ENCODE results near the gene CDC42EP2.

The CDC42EP2 gene

GRCh38 chr11:65301491-65302329 is 13.0 kb upstream of the CDC42EP2 start:
- Mint-ChIP-seq H3K4me1 (no peaks in the 10 kb centered on the region), H3K9me3 (no peaks in the 10 kb centered on the region), H3K27ac (ENCODE audit: low read depth) (no peak overlapping the region), H3K4me3 (no peak overlapping the region), H3K27me3 (no peaks in the 10 kb centered on the region), H3K36me3 (ENCODE audit: insufficient read depth) (peaks cover 11% of the 10 kb centered on the region)
- ATAC-seq (replicated peaks; ENCODE audit: extremely low read depth, poor library complexity, severe bottlenecking) (no peak), DNase-seq (ENCODE audit: low spot score in 2 of 2) (no peak)

DNA sequence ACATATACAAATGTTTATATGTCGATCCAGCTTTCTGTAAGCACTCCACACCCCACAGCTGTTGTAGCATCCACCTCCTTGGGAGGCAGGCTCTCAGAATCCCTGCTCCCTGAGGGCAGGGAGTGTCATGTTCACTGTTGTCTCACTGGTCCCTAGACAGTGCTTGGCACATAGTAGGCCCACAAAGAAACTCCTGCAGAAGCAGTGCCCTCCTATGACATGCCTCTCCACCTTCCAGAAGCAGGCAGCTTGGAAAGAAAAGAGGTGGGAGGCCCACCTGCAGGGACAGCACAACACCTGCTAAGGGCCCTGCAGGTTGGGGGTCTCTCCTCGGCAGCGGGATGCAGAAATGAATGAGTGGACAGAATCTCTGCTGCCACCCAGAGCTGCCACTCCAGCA is 11.1 kb upstream of the CDC42EP2 start:
- no peak overlapping the region for H3K27ac Mint-ChIP-seq (ENCODE audit: low read depth)

DNA sequence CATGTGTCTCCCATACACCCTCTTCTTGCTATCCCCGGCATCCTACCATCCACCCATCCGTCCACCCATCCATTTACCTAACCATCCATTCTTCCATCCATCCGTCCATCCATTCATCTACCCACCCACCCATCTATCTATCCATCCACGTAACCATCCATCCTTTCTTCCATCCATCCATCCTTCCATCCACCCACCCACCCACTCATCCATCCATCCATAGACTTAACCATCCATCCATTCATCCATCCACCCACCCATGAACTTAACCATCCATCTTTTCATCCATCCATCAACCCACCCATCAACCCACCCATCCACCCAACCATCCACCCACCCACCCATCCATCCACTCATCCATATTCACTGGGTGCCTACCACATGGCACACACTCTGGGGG is 10.6 kb upstream of the CDC42EP2 start:
- Mint-ChIP-seq H3K4me3 (no peak overlapping the region), H3K4me1 (no peaks in the 10 kb centered on the region), H3K36me3 (ENCODE audit: insufficient read depth) (peaks cover 4% of the 10 kb centered on the region), H3K27me3 (no peaks in the 10 kb centered on the region), H3K27ac (ENCODE audit: low read depth) (no peak overlapping the region), H3K9me3 (no peaks in the 10 kb centered on the region)
- ATAC-seq (replicated peaks; ENCODE audit: extremely low read depth, poor library complexity, severe bottlenecking) (no peak), DNase-seq (ENCODE audit: low spot score in 2 of 2) (no peak)

More for the DNA sequence above, 11.1 kb upstream of the CDC42EP2 start:
- DNase-seq (ENCODE audit: low spot score in 2 of 2) (no peak), ATAC-seq (replicated peaks; ENCODE audit: extremely low read depth, poor library complexity, severe bottlenecking) (no peak)
- Mint-ChIP-seq H3K9me3 (no peaks in the 10 kb centered on the region), H3K36me3 (ENCODE audit: insufficient read depth) (peaks cover 4% of the 10 kb centered on the region), H3K4me1 (no peaks in the 10 kb centered on the region), H3K27me3 (no peaks in the 10 kb centered on the region), H3K4me3 (no peak overlapping the region)

DNA sequence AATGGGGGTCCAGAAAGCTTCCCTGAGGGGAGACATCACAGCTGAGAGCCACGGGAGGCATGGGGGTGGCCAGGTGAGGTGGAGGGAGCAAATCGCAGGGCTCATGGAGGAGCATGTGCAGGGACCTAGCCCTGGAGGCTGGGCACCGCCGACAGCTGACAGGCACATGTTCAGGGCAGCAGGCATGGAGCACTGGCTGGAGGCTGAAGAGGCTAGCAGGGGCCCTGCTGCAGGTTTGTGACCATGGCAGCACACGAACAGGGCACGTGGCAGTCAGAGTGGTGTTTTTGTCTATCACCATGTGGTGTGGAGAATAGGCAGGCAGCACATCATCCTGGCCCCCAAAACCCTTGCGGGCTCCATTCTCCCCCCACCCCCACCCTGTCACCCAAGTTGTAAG is 10.1 kb upstream of the CDC42EP2 start:
- ATAC-seq (replicated peaks; ENCODE audit: extremely low read depth, poor library complexity, severe bottlenecking) (no peak), DNase-seq (ENCODE audit: low spot score in 2 of 2) (no peak)
- Mint-ChIP-seq H3K4me1 (no peaks in the 10 kb centered on the region), H3K27ac (ENCODE audit: low read depth) (no peak overlapping the region), H3K9me3 (no peaks in the 10 kb centered on the region), H3K27me3 (no peaks in the 10 kb centered on the region), H3K36me3 (ENCODE audit: insufficient read depth) (peaks cover 4% of the 10 kb centered on the region), H3K4me3 (no peak overlapping the region)

GRCh38 chr11:65305501-65306268 is 9.0 kb upstream of the CDC42EP2 start:
- H3K27ac Mint-ChIP-seq (ENCODE audit: low read depth) = no peak overlapping the region
- H3K36me3 Mint-ChIP-seq (ENCODE audit: insufficient read depth) = peaks cover 2% of the 10 kb centered on the region
- no peak for ATAC-seq (replicated peaks; ENCODE audit: extremely low read depth, poor library complexity, severe bottlenecking)
- no peaks in the 10 kb centered on the region for H3K9me3 Mint-ChIP-seq
- no peaks in the 10 kb centered on the region for H3K27me3 Mint-ChIP-seq
- no peak for DNase-seq (ENCODE audit: low spot score in 2 of 2)
- no peak overlapping the region for H3K4me3 Mint-ChIP-seq
- no peaks in the 10 kb centered on the region for H3K4me1 Mint-ChIP-seq

DNA sequence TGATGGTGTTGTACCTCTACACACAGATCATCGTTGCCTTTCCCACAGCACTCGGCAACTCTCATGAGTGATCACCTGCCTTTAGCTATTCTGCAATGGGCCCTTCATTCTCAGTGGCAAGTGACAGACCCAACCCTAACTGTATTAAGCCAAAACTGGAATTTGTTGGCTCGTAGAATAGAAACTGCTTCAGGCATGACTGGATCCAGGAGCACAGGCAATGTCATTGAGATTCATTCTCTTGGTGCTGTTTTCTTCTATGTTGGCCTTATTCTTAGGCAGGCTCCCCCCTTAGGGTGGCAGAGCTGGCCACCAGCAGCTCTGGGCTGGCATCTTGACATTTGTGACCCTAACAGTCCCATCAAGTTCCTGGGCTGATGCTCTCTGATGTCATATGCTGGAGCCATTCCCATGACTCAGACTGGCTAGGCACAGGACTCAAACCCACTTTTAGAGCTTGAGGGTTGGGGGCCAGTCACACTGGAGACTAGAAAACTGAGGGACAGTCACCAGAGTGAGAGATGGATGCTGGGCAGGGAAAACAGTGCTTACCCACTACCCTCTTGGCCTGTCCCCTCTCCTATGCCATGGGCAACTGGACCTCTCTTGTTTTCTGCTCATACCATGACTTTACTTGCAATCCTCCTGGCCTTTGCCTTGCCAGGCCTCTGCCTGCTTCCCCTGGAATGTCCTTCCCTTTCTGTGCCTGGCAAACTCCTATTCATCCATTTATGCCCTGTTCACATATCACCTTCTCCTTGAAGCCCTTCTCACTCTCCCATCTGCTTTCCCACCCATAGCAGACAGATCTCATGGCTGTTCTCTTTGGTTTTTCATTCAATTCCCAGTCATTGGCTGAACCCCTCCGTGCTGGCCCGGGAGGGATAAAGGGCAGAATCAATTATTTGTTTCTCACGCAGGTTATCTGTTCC is 7.1 kb upstream of the CDC42EP2 start:
- DNase-seq (ENCODE audit: low spot score in 2 of 2) (no peak), ATAC-seq (replicated peaks; ENCODE audit: extremely low read depth, poor library complexity, severe bottlenecking) (no peak)
- no peaks in the 10 kb centered on the region for H3K27me3 Mint-ChIP-seq
- H3K4me1 Mint-ChIP-seq = no peaks in the 10 kb centered on the region
- no peak overlapping the region for H3K27ac Mint-ChIP-seq (ENCODE audit: low read depth)
- no peak overlapping the region for H3K4me3 Mint-ChIP-seq
- peaks cover 2% of the 10 kb centered on the region for H3K36me3 Mint-ChIP-seq (ENCODE audit: insufficient read depth)
- H3K9me3 Mint-ChIP-seq = no peaks in the 10 kb centered on the region

DNA sequence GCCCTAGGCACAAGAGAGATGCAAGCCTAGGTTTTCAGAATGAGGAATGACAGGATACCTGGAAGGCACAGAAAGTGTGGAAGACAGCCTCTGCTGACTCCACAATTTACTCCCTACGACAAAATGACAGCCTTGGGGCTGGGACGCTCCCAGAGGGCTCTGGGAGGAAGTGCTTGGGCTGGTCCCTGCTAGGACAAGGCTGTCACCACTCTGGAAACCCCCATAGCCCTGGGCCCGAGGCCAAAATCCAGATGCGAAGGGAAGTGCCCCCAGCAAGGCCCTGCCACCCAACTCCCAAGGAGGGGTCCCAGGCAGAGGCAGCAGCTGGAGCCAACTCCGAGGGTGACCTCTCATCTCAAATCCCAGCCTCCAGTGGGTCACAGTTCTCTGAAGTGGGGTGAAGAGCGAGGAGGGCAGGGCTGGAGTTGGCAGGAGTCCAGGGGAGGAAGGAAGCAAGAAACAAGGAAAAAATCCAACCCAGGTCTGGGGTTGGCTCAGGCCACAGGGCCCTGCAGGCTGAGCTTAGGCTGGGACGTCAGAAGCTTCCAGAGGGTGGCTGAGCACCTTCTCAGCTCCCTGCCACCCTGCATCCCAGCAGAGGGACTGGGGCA is 6.3 kb upstream of the CDC42EP2 start:
- peaks cover 2% of the 10 kb centered on the region for H3K27me3 Mint-ChIP-seq
- no peak for ATAC-seq (replicated peaks; ENCODE audit: extremely low read depth, poor library complexity, severe bottlenecking)
- H3K36me3 Mint-ChIP-seq (ENCODE audit: insufficient read depth) = peaks cover 2% of the 10 kb centered on the region
- H3K27ac Mint-ChIP-seq (ENCODE audit: low read depth) = no peak overlapping the region
- no peak overlapping the region for H3K4me3 Mint-ChIP-seq
- H3K4me1 Mint-ChIP-seq = no peaks in the 10 kb centered on the region
- DNase-seq (ENCODE audit: low spot score in 2 of 2) = no peak
- no peaks in the 10 kb centered on the region for H3K9me3 Mint-ChIP-seq

- H3K27me3 Mint-ChIP-seq = peaks cover 9% of the 10 kb centered on the region
- H3K4me1 Mint-ChIP-seq = no peaks in the 10 kb centered on the region
- no peak overlapping the region for H3K4me3 Mint-ChIP-seq
- no peak overlapping the region for H3K27ac Mint-ChIP-seq (ENCODE audit: low read depth)
- peaks cover 2% of the 10 kb centered on the region for H3K36me3 Mint-ChIP-seq (ENCODE audit: insufficient read depth)
- no peaks in the 10 kb centered on the region for H3K9me3 Mint-ChIP-seq
- no peak for DNase-seq (ENCODE audit: low spot score in 2 of 2)
- no peak for ATAC-seq (replicated peaks; ENCODE audit: extremely low read depth, poor library complexity, severe bottlenecking)
Measured at GRCh38 chr11:65309006-65309405, 5.7 kb upstream of the CDC42EP2 start.

DNA sequence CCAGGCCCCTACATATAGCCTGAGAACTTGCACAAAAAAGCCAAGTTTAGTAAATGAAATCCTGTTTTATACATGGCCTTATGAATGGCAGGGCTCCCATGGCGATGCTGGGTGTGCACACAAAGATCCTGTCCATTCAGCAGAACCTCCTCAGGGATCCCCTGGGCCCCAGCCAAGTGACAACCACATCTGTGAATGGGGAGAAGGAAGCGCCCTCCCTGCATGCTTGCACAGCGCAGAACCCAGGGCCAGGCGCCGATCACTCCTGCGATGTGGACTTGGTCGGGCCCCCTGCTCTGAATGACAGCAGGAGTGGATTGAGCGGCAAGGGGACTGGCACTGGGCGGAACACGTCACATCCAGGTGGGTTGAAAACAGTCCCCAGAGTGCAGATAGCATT is 4.5 kb upstream of the CDC42EP2 start:
- H3K4me1 Mint-ChIP-seq = no peaks in the 10 kb centered on the region
- no peak overlapping the region for H3K4me3 Mint-ChIP-seq
- no peak overlapping the region for H3K27ac Mint-ChIP-seq (ENCODE audit: low read depth)

GRCh38 chr11:65310736-65311135 is 3.9 kb upstream of the CDC42EP2 start:
- DNase-seq (ENCODE audit: low spot score in 2 of 2) (no peak), ATAC-seq (replicated peaks; ENCODE audit: extremely low read depth, poor library complexity, severe bottlenecking) (no peak)
- no peak overlapping the region for H3K27ac Mint-ChIP-seq (ENCODE audit: low read depth)
- no peak overlapping the region for H3K4me3 Mint-ChIP-seq
- peaks cover 11% of the 10 kb centered on the region for H3K27me3 Mint-ChIP-seq
- H3K9me3 Mint-ChIP-seq = no peaks in the 10 kb centered on the region
- H3K4me1 Mint-ChIP-seq = peaks cover 1% of the 10 kb centered on the region
- H3K36me3 Mint-ChIP-seq (ENCODE audit: insufficient read depth) = no peaks in the 10 kb centered on the region

More for the DNA sequence above, 4.5 kb upstream of the CDC42EP2 start:
- no peak for ATAC-seq (replicated peaks; ENCODE audit: extremely low read depth, poor library complexity, severe bottlenecking)
- H3K9me3 Mint-ChIP-seq = no peaks in the 10 kb centered on the region
- DNase-seq (ENCODE audit: low spot score in 2 of 2) = no peak
- H3K36me3 Mint-ChIP-seq (ENCODE audit: insufficient read depth) = peaks cover 2% of the 10 kb centered on the region
- peaks cover 11% of the 10 kb centered on the region for H3K27me3 Mint-ChIP-seq

GRCh38 chr11:65311170-65311678 is 3.4 kb upstream of the CDC42EP2 start:
- no peaks in the 10 kb centered on the region for H3K9me3 Mint-ChIP-seq
- ATAC-seq (replicated peaks; ENCODE audit: extremely low read depth, poor library complexity, severe bottlenecking) (no peak), DNase-seq (ENCODE audit: low spot score in 2 of 2) (no peak)
- H3K4me1 Mint-ChIP-seq = peaks cover 5% of the 10 kb centered on the region
- no peak overlapping the region for H3K27ac Mint-ChIP-seq (ENCODE audit: low read depth)
- no peaks in the 10 kb centered on the region for H3K36me3 Mint-ChIP-seq (ENCODE audit: insufficient read depth)
- peaks cover 11% of the 10 kb centered on the region for H3K27me3 Mint-ChIP-seq
- no peak overlapping the region for H3K4me3 Mint-ChIP-seq

Measured in central memory CD8-positive, alpha-beta T cell (primary cell).